ENCODE data around the gene VPS11. TPM values are rescaled to one million over a fixed set of nuclear protein-coding genes. Genes with fewer than 3 reads are reported as not detected.
A peak's percentile ranks its signal among the peaks of the same experiment; 100 is the strongest.

The VPS11 gene
- total and polyA plus RNA-seq, 2 donors from 2014 or later = 40.0 to 40.8 TPM

GRCh38 chr11:119062779-119063178, 4.8 kb upstream of the VPS11 start:
- Histone ChIP-seq H3K27me3 (ENCODE audit: control insufficient read depth, insufficient read depth, low read length) (no peaks in the 10 kb centered on the region), H3K27ac (ENCODE audit: low read depth in 2 of 2, low read length in 2 of 2) (no peak overlapping the region), H3K36me3 (ENCODE audit: control insufficient read depth in 2 of 3, insufficient read depth in 3 of 3, low read length in 3 of 3) (peaks cover 0 to 4% (median 0%) of the 10 kb centered on the region in 3 donors), H3K4me3 (ENCODE audit: low read length in 3 of 3) (no peak overlapping the region), H3K4me1 (ENCODE audit: control insufficient read depth in 2 of 3, insufficient read depth in 2 of 3, low read depth in 1 of 3, low read length in 3 of 3) (peaks cover 0 to 3% (median 2%) of the 10 kb centered on the region in 3 donors), H3K9me3 (ENCODE audit: control insufficient read depth in 2 of 3, insufficient read depth in 1 of 3, low read length in 3 of 3) (no peaks in the 10 kb centered on the region), H3K9ac (ENCODE audit: low read length in 3 of 3) (no peak overlapping the region)
- intact Hi-C loops (cut with DNase I) = no loop called here
- TF ChIP-seq CTCF (IDR thresholded peaks at IDR 0.05; ENCODE audit: borderline replicate concordance, extremely low read depth, insufficient read depth) = no peak
- FAIRE-seq (no peak), DNase-seq (no peak)

- Histone ChIP-seq H3K9me3 (ENCODE audit: control insufficient read depth in 2 of 3, insufficient read depth in 1 of 3, low read length in 3 of 3) (no peaks in the 10 kb centered on the region), H3K4me1 (ENCODE audit: control insufficient read depth in 2 of 3, insufficient read depth in 2 of 3, low read depth in 1 of 3, low read length in 3 of 3) (peaks cover 0 to 6% (median 5%) of the 10 kb centered on the region in 3 donors), H3K4me3 (ENCODE audit: low read length in 3 of 3) (no peak overlapping the region), H3K27ac (ENCODE audit: low read depth in 2 of 2, low read length in 2 of 2) (no peak overlapping the region), H3K9ac (ENCODE audit: low read length in 3 of 3) (no peak overlapping the region), H3K36me3 (ENCODE audit: control insufficient read depth in 2 of 3, insufficient read depth in 3 of 3, low read length in 3 of 3) (peaks cover 0 to 11% (median 3%) of the 10 kb centered on the region in 3 donors), H3K27me3 (ENCODE audit: control insufficient read depth, insufficient read depth, low read length) (no peaks in the 10 kb centered on the region)
- DNase-seq = no peak
- no peak for FAIRE-seq
- peak; percentile 19 for TF ChIP-seq CTCF (IDR thresholded peaks at IDR 0.05; ENCODE audit: borderline replicate concordance, extremely low read depth, insufficient read depth)
- intact Hi-C loops (cut with DNase I) = no loop called here
These were observed 2.2 kb upstream of the VPS11 start for GRCh38 chr11:119065369-119065768.

GRCh38 chr11:119077839-119078238, 10.2 kb downstream of the VPS11 start:
- Histone ChIP-seq H3K9me3 (ENCODE audit: control insufficient read depth in 2 of 3, insufficient read depth in 1 of 3, low read length in 3 of 3) (no peaks in the 10 kb centered on the region), H3K27me3 (ENCODE audit: control insufficient read depth, insufficient read depth, low read length) (no peaks in the 10 kb centered on the region), H3K9ac (ENCODE audit: low read length in 3 of 3) (no peak overlapping the region), H3K36me3 (ENCODE audit: control insufficient read depth in 2 of 3, insufficient read depth in 3 of 3, low read length in 3 of 3) (peaks cover 2 to 69% (median 53%) of the 10 kb centered on the region in 3 donors), H3K27ac (ENCODE audit: low read depth in 2 of 2, low read length in 2 of 2) (no peak overlapping the region), H3K4me1 (ENCODE audit: control insufficient read depth in 2 of 3, insufficient read depth in 2 of 3, low read depth in 1 of 3, low read length in 3 of 3) (no peaks in the 10 kb centered on the region), H3K4me3 (ENCODE audit: low read length in 3 of 3) (no peak overlapping the region)
- FAIRE-seq (no peak), DNase-seq (peak in 1 of 5 donors; percentile 14)
- TF ChIP-seq CTCF (IDR thresholded peaks at IDR 0.05; ENCODE audit: borderline replicate concordance, extremely low read depth, insufficient read depth) = no peak
- intact Hi-C loops (cut with DNase I) = no loop called here

Data from kidney (tissue), 14 donors.